GM23248 (cell line): Measurements from ENCODE around the gene RAI14.
"Not testable (repeated sequence)": the region's sequence is repeated elsewhere in the genome, so short reads cannot be mapped to it uniquely, and the experiment has no call there.

Experiments
- EZH2 ChIP-seq: fragments of 200-600 bp; sonication (generic); IDR thresholded peaks from 2 replicates; pipeline ENCODE4 v1.6.1; 2018; ENCODE audit warnings: antibody characterized with exemption, mild to moderate bottlenecking; ENCODE audit not compliant: insufficient read depth, poor library complexity, severe bottlenecking
- EZH2phosphoT487 ChIP-seq: fragments of 200-600 bp; sonication (generic); IDR thresholded peaks from 2 replicates; pipeline ENCODE4 v1.6.1; 2018; ENCODE audit warnings: antibody characterized with exemption, moderate library complexity, mild to moderate bottlenecking, low read depth; ENCODE audit not compliant: insufficient read depth

- not testable (repeated sequence) for TF ChIP-seq EZH2, EZH2phosphoT487
Observed at GRCh38 chr5:34753236-34753635, 97.1 kb downstream of the RAI14 start.
